GM12801 (cell line): ENCODE data around the gene HSP90AA1.

ENCODE experiments used
- CTCF ChIP-seq: IDR thresholded peaks from one replicate; pipeline ENCODE4 v1.5.1; 2011; ENCODE audit warnings: control low read depth; ENCODE audit not compliant: insufficient read length; ENCODE audit errors: extremely low read depth

HSP90AA1 gene

GRCh38 chr14:102087762-102088011 is 843 bp upstream of the HSP90AA1 start:
- no peak for TF ChIP-seq CTCF

- TF ChIP-seq CTCF: no peak
Measured at GRCh38 chr14:102086709-102086971, 204 bp downstream of the HSP90AA1 start.

- no peak for TF ChIP-seq CTCF
Measured at GRCh38 chr14:102085948-102086708, 716 bp downstream of the HSP90AA1 start.

GRCh38 chr14:102085488-102085887 is 1.4 kb downstream of the HSP90AA1 start:
- no peak for TF ChIP-seq CTCF

- TF ChIP-seq CTCF: no peak
Measured at GRCh38 chr14:102084931-102085330, 1.9 kb downstream of the HSP90AA1 start.

GRCh38 chr14:102081231-102082080 is 5.4 kb downstream of the HSP90AA1 start:
- TF ChIP-seq CTCF: no peak

GRCh38 chr14:102080183-102081080 is 6.4 kb downstream of the HSP90AA1 start:
- TF ChIP-seq CTCF: no peak
